GM10248 (cell line): ENCODE measurements around the gene MYEF2.

Experiments
- CTCF ChIA-PET: fragments of 300-600 bp; sonication (Branson Sonifier 250); formaldehyde crosslinking; extraction: SDS; loops from one replicate; lab custom pipeline; 2021; ENCODE audit warnings: antibody characterized with exemption; lab: Yijun Ruan, JAX
- POLR2A ChIA-PET: fragments of 350-650 bp; sonication (Branson Sonifier 250); formaldehyde crosslinking; extraction: SDS; loops from one replicate; lab custom pipeline; 2020; ENCODE audit warnings: antibody characterized with exemption; lab: Yijun Ruan, JAX
- DNase-seq: peaks from one replicate; pipeline ENCODE4 v3.0.0; 2012; ENCODE audit errors: extremely low spot score
- TF ChIP-seq, protein P1 (sequence below): IDR thresholded peaks from 2 replicates; pipeline ENCODE4 v1.5.1; 2012; ENCODE audit warnings: mild to moderate bottlenecking, low read depth; ENCODE audit errors: extremely low read depth, missing control alignments, control extremely low read depth

Gene MYEF2

DNA sequence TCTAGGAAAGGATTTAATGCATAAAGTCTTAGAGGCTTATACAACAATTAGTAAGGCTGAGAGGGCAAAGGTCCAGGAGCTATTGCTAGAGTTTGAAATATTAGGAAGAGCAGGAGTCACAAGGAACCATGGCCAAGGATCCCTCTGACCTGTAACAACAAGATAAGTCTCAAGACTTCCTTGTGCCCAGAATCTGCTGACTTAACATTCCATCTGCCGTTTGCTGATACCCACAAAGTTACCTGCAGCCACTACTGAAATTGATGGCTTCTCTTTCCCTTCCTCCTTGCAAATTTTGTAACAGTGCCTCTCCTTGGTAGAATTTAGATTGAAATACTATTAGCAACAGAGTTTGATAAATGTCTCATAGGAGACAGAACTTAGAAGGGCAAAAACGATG, 4.7 kb upstream of the MYEF2 start:
- no peak for DNase-seq
- CTCF ChIA-PET = interaction anchor here (1.4 kb wide), 1 partner anchor 10 kb away, joined by 3 read pairs; no protein-coding TSS in a partner anchor
- TF ChIP-seq, protein P1, sequence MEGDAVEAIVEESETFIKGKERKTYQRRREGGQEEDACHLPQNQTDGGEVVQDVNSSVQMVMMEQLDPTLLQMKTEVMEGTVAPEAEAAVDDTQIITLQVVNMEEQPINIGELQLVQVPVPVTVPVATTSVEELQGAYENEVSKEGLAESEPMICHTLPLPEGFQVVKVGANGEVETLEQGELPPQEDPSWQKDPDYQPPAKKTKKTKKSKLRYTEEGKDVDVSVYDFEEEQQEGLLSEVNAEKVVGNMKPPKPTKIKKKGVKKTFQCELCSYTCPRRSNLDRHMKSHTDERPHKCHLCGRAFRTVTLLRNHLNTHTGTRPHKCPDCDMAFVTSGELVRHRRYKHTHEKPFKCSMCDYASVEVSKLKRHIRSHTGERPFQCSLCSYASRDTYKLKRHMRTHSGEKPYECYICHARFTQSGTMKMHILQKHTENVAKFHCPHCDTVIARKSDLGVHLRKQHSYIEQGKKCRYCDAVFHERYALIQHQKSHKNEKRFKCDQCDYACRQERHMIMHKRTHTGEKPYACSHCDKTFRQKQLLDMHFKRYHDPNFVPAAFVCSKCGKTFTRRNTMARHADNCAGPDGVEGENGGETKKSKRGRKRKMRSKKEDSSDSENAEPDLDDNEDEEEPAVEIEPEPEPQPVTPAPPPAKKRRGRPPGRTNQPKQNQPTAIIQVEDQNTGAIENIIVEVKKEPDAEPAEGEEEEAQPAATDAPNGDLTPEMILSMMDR = no peak
- POLR2A ChIA-PET = no interaction called here

DNA sequence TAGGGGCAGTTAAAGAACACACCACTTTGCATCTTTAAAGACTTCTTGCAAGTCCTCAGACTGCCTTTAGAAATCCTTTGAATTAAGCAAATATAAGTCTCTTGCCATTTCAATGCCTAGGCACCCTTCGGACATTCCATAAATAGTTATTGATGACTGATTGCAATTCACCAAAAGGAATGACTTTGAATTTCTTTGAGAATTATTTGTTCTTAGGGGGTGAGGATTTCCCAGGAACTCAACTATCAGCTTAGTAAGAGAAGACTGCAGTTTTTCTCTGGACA, 495 bp upstream of the MYEF2 start:
- no peak for DNase-seq
- ChIA-PET CTCF (interaction anchor here (1.7 kb wide), 1 partner anchor 28 kb away, joined by 4 read pairs; no protein-coding TSS in a partner anchor), POLR2A (no interaction called here)
- TF ChIP-seq, protein P1 = no peak

DNA sequence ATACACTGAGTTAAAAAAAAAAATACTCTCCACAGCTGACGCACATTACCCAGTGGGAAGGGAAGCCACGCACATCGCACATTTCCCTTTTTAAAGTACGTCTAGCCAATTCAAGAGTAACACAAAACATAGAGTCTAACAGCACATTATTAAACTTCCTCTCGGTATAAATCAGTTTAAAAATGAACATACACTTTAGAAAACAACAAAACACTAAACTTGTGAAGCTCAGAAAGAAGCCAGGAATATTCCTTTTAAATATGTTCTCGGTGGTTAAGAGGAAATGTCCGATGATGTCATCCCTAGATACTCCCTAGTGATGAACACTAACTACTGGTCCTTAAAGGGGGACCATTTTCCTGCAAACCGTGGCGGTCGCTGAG, 721 bp downstream of the MYEF2 start:
- ChIA-PET POLR2A (no interaction called here), CTCF (interaction anchor here (0.9 to 1.8 kb wide), 6 partner anchors 10 to 700 kb away, joined by 3 to 6 read pairs (median 4); partner anchors contain the start of gene EID1)
- DNase-seq = peak; percentile 46
- TF ChIP-seq, protein P1 = no peak

DNA sequence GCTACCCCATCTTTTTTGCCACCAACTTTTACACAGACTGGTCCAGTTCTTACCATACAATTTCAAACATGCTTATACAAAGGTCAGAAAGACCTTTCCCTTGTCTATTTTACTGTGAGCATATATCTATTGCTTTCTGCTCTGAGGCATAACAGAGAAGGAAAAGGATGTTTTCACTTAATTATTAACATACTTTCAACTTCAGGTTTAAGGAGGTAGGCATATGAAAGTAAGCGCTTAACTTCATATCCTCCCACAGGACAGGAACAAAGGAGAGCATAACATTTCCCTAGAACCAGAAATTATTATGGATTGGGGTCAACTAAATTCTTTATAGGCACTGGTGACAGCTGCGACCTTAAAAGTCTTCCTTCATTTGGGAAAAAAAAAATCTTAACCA, 1.1 kb downstream of the MYEF2 start:
- POLR2A ChIA-PET = no interaction called here
- TF ChIP-seq, protein P1 = no peak
- CTCF ChIA-PET = interaction anchor here (1.0 to 1.8 kb wide), 5 partner anchors 10 to 46 kb away, joined by 3 to 6 read pairs (median 4); no protein-coding TSS in a partner anchor
- DNase-seq = no peak

DNA sequence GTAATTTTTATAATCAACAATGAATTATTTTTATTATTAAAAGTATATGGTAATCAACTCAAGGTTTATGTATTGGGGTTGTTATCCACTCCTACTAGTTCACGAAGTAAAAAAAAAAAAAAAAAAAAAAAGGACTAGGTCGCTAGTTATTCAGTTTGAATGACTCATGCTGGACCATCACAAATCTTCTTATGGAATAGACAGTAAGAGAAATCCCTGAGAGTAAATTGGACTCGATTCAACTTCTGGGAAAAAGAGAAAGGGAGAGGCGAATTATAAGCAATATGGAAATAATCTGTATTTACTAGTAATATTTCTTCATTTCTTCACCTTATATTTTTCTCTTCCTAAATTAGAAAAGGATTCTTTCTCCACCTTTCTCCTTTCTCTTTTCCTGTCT, 2.0 kb downstream of the MYEF2 start:
- TF ChIP-seq, protein P1 = no peak
- DNase-seq = no peak
- CTCF ChIA-PET = interaction anchor here (1.0 to 1.3 kb wide), 2 partner anchors 29 to 188 kb away, joined by 3 read pairs; no protein-coding TSS in a partner anchor
- POLR2A ChIA-PET = no interaction called here

DNA sequence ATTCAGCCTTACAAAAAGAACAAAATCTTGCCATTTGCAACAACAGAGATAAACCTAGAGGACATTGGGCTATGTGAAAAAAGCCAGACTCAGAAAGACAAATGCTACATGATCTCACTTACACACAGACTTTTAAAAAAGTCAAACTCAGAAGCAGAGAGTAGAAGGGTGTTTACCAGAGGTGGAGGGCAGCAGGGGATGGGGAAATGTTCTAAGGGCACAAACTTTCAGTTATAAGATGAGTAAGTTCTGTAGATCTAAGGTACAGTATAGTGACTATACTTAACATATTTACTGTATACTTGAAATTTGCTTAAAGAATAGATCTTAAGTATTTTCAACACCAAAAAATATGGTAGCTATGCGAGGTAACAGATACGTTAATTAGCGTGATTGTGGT, 3.0 kb downstream of the MYEF2 start:
- POLR2A ChIA-PET = no interaction called here
- CTCF ChIA-PET = interaction anchor here (1.3 kb wide), 1 partner anchor 187 kb away, joined by 3 read pairs; no protein-coding TSS in a partner anchor
- no peak for DNase-seq
- TF ChIP-seq, protein P1 = no peak
